Measurements from ENCODE around the gene EVI2A.
"Not testable (repeated sequence)": the region's sequence is repeated elsewhere in the genome, so short reads cannot be mapped to it uniquely, and the experiment has no call there.

EVI2A gene

GRCh38 chr17:31321481-31321880, at the start of gene EVI2A:
Gene EVI2A (minus strand): TSS chr17:31321622. CDS start chr17:31319013, 2,609 bp downstream.
- peak; percentile 46 to 66 (median 51) for DNase-seq (ENCODE audit: low read depth in 3 of 3)

- no peak for DNase-seq (ENCODE audit: low read depth in 3 of 3)
These were observed 47.8 kb upstream of the EVI2A start for GRCh38 chr17:31369266-31369665.

GRCh38 chr17:31366088-31366487, 44.7 kb upstream of the EVI2A start:
- DNase-seq (ENCODE audit: low read depth in 3 of 3), result no peak

- no peak for DNase-seq (ENCODE audit: low read depth in 3 of 3)
These were observed 42.6 kb upstream of the EVI2A start for GRCh38 chr17:31364012-31364411.

- DNase-seq (ENCODE audit: low read depth in 3 of 3), result no peak
These were observed 36.5 kb upstream of the EVI2A start for GRCh38 chr17:31357839-31358394.

GRCh38 chr17:31357091-31357490, 35.7 kb upstream of the EVI2A start:
- no peak for DNase-seq (ENCODE audit: low read depth in 3 of 3)

- no peak for DNase-seq (ENCODE audit: low read depth in 3 of 3)
These were observed 34.5 kb upstream of the EVI2A start for GRCh38 chr17:31355935-31356334.

- DNase-seq (ENCODE audit: low read depth in 3 of 3), result no peak
These were observed 28.0 kb upstream of the EVI2A start for GRCh38 chr17:31349454-31349853.

- DNase-seq (ENCODE audit: low read depth in 3 of 3), result not testable (repeated sequence)
These were observed 23.8 kb upstream of the EVI2A start for GRCh38 chr17:31345191-31345747.

- DNase-seq (ENCODE audit: low read depth in 3 of 3), result no peak
These were observed 18.7 kb upstream of the EVI2A start for GRCh38 chr17:31339906-31340661.

- no peak for DNase-seq (ENCODE audit: low read depth in 3 of 3)
These were observed 7.8 kb upstream of the EVI2A start for GRCh38 chr17:31329221-31329620.

GRCh38 chr17:31328160-31328535, 6.7 kb upstream of the EVI2A start:
- no peak for DNase-seq (ENCODE audit: low read depth in 3 of 3)

GRCh38 chr17:31327534-31328159, 6.2 kb upstream of the EVI2A start:
- DNase-seq (ENCODE audit: low read depth in 3 of 3), result no peak

GRCh38 chr17:31323551-31323950, 2.1 kb upstream of the EVI2A start:
- no peak for DNase-seq (ENCODE audit: low read depth in 3 of 3)

- no peak for DNase-seq (ENCODE audit: low read depth in 3 of 3)
These were observed 544 bp upstream of the EVI2A start for GRCh38 chr17:31321966-31322365.

GRCh38 chr17:31320791-31321190, 631 bp downstream of the EVI2A start:
- DNase-seq (ENCODE audit: low read depth in 3 of 3), result no peak

- DNase-seq (ENCODE audit: low read depth in 3 of 3), result no peak
These were observed 1.2 kb downstream of the EVI2A start for GRCh38 chr17:31320241-31320640.

- DNase-seq (ENCODE audit: low read depth in 3 of 3), result no peak
These were observed 2.4 kb downstream of the EVI2A start for GRCh38 chr17:31318851-31319661.

- DNase-seq (ENCODE audit: low read depth in 3 of 3), result peak in 2 of 3 experiments; percentile 33 to 46
These were observed 3.1 kb downstream of the EVI2A start for GRCh38 chr17:31318298-31318801.

GRCh38 chr17:31314782-31315100, 6.7 kb downstream of the EVI2A start:
- no peak for DNase-seq (ENCODE audit: low read depth in 3 of 3)

- no peak for DNase-seq (ENCODE audit: low read depth in 3 of 3)
These were observed 7.2 kb downstream of the EVI2A start, which contains the start of gene EVI2B for GRCh38 chr17:31313982-31314781. Gene EVI2B (minus strand): TSS chr17:31314054. CDS start chr17:31305609, 8,445 bp downstream.
